Fibroblast of skin of scalp (primary cell): ENCODE data around the gene YPEL2.
"Not testable (repeated sequence)": the region's sequence is repeated elsewhere in the genome, so short reads cannot be mapped to it uniquely, and the experiment has no call there.

ENCODE experiments used
- DNase-seq: peaks from one replicate; pipeline ENCODE4 v3.0.0-alpha.2; 2013

The YPEL2 gene

GRCh38 chr17:59377410-59377809 is 46.0 kb downstream of the YPEL2 start:
- peak; percentile 84 for DNase-seq

DNA sequence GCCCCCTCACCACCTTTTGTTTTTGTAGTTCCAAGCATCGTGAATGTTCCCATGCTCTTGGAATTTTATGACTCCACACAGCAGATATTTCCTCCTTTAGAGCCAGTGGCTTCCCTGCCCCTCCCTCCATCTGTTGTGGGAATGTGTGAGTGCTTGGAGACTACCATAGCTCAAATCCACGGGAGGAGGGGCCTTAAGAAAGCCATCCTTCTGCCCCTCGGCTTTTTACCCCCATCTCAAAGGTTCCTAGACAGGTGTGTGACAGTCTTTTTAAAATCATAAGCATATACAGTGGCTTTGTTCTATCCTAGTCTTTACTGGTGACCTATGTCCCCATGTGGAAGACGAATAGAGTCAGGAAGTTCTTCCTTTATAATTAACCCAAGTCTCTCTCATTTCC is 47.2 kb downstream of the YPEL2 start:
- peak; percentile 93 for DNase-seq

- no peak for DNase-seq
Observed at GRCh38 chr17:59380474-59380873, 49.0 kb downstream of the YPEL2 start.

DNA sequence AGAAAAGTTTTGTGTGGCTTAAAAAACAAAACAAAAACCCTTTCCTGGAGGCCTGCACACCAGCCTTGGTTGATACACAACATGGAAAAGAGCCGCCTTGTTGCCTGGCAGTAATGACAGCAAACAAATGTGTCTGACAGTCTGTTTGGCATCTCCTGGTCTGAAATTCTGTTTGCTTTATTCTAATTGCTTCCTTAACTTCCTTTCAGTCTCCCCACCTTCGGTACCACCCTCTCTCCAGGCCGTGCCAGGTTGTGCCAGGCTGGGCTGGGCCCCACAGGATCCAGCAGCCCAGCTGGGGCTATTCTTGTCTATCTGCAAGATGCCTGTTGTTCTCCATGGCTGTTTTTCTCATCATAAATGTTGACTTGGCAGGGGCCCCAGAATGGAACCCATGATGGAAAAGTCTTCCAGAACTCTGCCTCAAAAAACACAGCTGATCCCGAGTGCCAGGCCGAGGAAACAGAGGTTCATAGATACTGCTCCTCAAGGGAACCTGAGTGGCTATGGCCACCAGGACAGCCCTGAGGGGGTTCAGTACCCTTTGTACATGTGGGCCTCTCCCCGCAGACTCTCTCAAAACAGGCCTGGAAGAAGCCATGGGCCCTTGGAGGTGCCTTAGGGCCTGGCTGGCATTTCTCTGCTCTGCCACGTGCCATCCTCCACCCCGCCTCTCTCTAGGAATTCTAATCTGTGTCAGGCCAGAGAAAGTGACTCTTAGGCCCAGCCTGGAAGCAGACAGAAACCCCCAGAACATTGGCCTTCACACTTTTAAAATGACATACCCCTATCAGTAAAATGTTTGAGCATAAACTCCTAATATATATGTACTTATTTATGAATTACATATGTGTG is 50.5 kb downstream of the YPEL2 start:
- DNase-seq = no peak

DNA sequence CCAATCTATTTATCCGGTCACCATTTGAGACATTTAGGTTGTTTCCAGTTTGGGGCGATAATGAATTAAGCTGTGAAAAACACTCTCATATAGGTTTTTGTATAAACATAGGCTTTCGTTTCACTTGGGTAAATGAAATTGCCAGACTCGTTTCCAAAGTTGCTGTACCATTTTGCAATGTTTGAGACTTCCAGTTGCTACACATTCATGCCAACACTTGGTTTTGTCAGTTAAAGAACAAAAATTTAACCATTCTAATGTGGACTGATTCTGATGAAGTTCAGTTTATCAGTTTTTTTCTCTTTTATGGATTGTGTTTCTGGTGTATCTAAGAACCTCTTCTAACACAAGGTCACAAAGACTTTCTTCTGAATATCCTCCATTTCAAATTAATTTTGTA is 52.4 kb downstream of the YPEL2 start:
- no peak for DNase-seq

GRCh38 chr17:59387351-59388068 is 56.1 kb downstream of the YPEL2 start:
- DNase-seq = no peak

- DNase-seq = no peak
Observed at GRCh38 chr17:59388069-59388556, 56.7 kb downstream of the YPEL2 start.

DNA sequence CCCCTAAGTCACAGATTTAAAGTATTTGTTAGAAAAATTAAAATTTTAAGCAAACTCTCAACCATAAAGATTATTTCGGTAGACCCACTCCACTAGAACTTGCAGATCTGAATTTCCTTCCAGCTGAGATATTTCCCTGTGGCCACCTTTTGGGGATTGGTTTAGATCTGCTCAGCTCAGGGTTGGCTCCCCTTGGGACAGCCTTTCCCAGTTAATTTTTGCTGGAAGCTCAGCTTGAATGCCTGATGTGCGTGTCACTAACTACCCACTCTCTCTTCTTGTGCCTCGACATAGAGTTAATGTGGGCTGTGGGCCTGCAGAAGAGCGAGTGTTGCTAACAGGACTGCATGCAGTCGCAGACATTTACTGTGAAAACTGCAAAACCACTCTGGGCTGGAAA is 57.6 kb downstream of the YPEL2 start:
- DNase-seq = peak; percentile 41

DNA sequence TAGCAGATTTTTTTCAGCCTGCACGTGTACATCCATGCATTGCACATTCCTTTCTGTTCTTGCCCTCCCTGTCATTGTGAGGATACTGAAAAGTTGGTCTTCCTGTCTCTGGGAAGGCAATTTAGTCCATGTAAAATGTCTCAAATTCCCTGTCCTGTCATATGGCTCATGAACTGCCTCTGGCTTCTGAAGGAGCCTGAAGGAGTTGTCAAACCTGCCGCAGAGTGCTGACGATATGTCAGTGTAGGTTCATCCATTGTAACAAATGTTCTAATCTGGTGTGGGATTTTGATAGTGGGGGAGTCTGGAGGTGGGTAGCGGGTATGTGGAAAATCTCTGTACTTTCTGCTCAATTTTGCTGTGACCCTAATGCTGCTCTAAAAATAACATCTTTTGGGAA is 59.6 kb downstream of the YPEL2 start:
- no peak for DNase-seq

GRCh38 chr17:59392973-59393679 is 61.7 kb downstream of the YPEL2 start:
- no peak for DNase-seq

- DNase-seq = not testable (repeated sequence)
Observed at GRCh38 chr17:59393742-59394410, 62.4 kb downstream of the YPEL2 start.

GRCh38 chr17:59396134-59396826 is 64.8 kb downstream of the YPEL2 start:
- DNase-seq = no peak

DNA sequence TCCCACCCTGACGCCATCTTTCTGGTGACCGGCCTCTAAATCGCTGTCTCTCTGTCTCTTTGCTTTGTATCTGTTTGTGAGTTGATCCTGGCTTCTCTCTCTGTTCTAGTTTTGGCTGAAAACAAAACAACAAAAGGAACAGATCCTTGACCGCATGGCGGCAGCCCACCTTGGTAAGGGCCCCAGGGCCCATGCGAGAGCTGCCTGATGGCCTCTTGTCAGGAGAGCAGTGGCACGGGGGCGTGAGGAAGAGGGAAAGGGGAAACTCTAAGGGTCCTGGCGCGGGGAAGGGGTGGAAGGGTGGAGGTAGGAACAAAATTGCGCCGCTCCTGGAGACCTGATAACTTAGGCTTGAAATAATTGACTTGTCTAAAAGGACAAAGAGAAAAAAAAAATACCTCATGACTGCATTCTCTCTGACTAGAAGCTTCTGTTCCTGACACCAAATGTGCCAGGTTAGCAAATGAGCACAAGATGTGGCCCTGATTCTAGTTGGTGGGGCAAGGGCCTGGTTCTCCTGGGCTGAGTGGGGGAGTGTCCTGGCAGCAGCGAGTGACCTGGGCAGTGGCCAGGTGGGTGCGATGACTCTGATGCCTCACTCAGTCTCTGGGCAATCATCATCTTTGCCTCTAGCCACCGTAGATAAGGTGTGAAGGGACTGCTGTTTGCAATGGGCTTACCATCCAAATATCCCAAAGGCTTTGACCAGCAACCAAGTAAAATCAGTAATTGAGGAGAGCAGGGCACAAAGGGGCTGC is 66.0 kb downstream of the YPEL2 start:
- no peak for DNase-seq

DNA sequence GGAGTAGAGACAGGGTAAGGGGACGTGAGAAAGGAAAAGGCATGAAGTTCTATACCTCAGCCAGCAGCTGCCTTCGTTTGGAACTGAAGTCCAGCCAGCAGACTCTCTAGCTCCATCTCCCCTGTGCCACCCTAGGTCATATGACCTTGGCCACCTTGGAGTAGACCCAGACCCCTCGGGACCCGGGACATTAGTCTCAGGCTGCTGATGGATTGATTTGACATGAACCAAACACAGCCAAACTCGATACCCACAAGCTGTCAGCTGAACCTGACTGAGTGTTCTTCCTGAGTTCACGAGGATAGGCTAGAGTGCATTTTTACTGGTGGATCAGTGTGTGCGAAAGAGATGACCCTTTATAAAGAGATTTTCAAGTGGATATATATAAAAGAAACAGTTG is 68.5 kb downstream of the YPEL2 start:
- DNase-seq = no peak

DNA sequence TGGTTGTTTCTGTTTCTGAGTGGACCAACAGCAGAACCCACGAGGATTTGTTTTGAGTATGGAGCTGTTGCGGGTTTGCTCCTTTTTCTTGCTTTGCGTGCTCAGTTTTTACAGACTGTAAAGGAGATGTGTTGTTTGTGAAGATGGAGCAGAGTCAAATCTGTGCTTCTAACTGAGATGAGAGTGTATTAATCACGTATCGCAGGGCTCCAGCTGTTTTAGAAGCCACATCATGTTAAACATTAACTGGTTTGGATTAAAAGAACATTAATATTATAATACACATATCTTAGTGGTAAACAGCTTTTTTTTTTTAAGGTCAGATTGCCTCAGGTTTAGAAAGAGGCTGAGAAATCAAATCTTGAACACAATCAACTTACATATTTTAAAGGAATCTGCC is 69.4 kb downstream of the YPEL2 start:
- no peak for DNase-seq

DNA sequence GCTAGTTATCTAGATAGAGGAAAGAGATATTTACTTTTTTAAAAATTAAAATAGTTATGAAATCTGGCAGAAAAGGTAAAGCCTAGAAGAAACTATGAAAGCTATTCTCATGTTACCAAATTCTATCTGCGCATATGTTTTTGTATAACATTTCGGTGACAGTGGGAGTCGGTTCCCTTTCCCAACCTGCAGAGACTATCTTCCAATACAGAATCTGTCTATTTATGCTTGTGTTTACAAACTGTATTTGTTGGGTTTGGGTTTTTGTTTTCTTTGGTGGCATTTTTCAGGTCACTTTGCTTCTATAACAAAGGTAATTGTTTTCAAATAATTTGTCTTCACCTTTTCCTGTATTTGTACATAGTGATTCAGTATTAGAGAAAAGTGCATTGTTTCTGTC is 69.8 kb downstream of the YPEL2 start:
- DNase-seq = no peak

DNA sequence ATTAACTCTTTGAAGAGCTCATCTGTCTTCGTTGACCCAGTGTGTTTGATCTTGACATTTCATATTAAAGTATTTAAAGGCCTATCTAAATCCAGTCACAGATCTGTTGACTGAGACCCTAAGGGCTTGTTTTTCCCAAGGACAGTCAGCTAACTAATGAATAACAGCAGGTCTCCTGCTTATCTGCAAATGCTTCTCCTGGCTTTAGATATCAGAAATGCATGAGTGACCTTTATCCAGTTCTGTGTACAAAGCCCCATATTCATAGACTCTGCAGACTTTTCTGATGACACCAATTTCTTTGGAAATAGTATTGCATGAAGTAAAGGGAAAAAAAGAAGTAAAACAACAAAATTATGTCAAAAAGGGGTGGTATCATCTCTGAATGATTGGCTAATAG is 70.3 kb downstream of the YPEL2 start:
- DNase-seq = no peak

DNA sequence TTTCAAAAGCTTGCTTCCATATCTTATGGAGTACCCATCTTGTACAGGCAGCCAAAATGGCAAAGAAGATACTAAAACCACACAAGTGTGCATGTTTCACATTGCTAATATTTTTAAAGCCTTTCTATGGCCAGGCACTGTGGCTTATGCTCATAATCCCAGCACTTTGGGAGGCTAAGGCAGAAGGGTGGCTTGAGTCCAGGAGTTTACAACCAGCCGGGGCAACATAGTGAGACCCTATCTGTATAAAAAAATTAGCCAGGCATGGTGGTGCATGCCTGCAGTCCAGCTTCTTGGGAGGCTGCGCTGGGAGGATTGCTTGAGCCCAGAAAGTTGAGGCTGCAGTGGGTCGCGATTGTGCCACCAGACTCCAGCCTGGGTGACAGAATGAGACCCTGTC is 71.3 kb downstream of the YPEL2 start:
- no peak for DNase-seq

DNA sequence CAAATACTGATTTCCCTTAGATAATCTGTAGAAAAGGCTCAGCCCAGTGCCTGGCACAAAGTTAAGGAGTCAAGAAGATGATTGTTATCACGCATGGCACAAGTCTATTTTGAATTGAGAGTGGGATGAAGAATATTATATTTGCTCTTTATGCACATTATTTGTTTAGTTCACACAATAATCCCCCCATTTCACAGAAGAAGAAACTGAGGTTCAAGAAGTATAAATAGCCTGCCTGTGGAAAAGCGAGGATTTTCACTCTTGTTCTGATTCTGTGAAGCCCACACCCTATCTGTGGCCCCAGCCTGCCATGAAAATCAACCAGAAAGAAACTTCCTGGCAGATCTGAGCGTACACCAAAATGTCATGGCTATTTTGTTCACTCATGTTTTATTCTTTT is 73.0 kb downstream of the YPEL2 start:
- no peak for DNase-seq

GRCh38 chr17:59405944-59406705 is 74.7 kb downstream of the YPEL2 start:
- no peak for DNase-seq
